Fibroblast of skin of scalp (primary cell): ENCODE measurements around the gene SRP72.

ENCODE experiments used
- DNase-seq: peaks from one replicate; pipeline ENCODE4 v3.0.0-alpha.2; 2013

SRP72 gene

DNA sequence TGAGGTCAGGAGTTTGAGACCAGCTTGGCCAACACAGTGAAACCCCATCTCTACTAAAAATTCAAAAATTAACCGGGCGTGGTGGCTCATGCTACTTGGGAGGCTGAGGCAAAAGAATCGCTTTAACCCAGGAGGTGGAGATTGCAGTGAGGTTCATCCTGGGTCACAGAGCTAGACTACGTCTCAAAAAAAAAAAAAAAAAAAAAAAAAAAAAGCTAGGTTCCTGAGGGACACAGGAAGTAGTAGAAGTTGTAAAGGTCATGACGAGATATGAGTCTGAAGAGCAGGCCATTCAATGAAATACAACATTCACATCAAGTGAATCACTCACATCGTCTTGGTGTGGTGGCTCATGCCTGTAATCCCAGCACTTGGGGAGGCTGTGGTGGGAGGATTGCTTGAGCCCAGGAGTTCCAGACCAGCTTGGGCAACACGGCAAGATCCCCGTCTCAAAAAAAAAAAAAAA lies 1.1 kb upstream of the SRP72 start:
- DNase-seq = peak; percentile 84

- no peak for DNase-seq
These were observed 520 bp upstream of the SRP72 start for GRCh38 chr4:56466910-56467283.

- no peak for DNase-seq
These were observed 643 bp downstream of the SRP72 start for GRCh38 chr4:56468097-56468422.

GRCh38 chr4:56469489-56470210 lies 2.2 kb downstream of the SRP72 start:
- no peak for DNase-seq

DNA sequence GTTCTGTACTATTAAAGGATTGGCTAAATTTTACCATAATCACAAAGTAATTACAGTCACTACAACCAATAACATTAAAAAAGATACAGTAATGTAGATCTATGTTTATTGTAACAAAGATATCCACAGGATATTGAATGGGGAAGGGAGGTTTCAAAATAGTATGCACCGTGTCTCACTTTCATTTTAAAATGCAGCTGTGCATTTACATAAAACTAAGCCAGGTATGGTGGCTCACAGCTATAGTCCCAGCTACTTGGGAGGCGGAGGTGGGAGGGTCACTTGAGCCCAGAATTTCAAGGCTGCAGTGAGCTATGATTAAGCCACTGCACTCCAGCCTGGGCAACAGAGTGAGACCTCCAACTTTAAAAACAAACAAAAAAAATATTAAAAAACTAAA lies 8.5 kb downstream of the SRP72 start:
- no peak for DNase-seq

DNA sequence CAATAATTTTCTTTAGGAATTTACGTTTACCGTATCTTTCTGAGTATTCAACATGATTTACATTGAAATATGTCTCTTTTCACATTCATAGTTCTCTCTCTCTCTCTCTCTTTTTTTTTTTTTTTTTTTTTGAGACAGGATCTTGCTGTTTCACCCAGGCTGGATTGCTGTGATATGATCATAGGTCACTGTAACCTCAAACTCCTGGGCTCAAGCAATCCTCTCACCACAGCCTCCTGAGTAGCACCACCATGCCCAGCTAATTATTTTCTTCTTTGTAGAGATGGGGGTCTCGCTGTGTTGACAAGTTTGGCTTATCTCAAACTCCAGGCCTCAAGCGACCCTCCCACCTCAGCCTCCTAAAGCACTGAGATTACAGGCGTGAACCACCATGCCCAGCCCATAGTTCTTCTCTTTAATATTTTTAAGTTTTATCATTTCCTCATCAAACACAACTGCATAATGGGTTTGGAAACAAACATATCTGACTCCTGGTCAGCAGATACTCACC lies 9.8 kb downstream of the SRP72 start:
- no peak for DNase-seq

- no peak for DNase-seq
These were observed 13.3 kb downstream of the SRP72 start for GRCh38 chr4:56480691-56481090.

GRCh38 chr4:56496241-56496640 lies 28.8 kb downstream of the SRP72 start:
- no peak for DNase-seq

- DNase-seq = peak; percentile 67
These were observed 38.1 kb downstream of the SRP72 start, which contains the start of gene ARL9 for GRCh38 chr4:56505269-56506130. TSS of gene ARL9 (plus strand) at chr4:56505791. CDS start at chr4:56505863, 72 bp downstream.

DNA sequence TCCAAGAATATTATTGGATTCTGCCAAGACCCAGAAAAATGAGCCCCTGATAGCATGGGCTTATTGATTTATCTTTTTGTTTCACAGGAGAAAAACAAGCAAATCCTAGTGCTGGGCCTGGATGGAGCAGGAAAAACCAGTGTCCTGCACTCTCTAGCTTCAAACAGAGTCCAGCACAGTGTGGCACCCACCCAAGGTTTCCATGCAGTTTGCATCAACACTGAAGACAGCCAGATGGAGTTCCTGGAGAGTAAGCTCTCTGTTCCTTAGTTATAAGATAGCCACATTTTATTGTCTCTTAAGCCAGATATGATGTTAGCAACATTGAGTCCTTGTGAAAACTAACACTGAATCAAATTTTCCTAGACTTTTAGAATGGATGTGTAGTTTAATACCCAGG lies 43.7 kb downstream of the SRP72 start:
- DNase-seq = no peak

- no peak for DNase-seq
These were observed 44.7 kb downstream of the SRP72 start for GRCh38 chr4:56512166-56512565.

DNA sequence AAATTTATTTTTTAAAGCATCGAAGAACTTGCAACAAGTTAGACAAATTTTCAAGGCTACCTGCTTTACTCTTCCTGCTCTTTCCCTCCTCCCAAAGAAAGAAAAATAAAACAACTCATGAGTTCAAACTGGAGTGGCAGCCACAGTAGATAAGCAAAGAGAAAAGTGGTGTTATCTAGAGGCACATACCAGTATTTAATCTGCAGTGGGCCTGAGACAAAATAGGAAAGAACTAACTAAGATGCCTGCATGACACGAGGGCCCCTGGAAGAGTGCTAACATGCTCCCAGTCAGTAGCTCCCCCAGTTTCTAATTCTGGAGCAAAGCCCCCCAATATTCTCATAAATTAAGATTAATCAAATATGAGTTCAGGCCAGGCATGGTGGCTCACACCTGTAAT lies 46.1 kb downstream of the SRP72 start:
- DNase-seq = no peak

DNA sequence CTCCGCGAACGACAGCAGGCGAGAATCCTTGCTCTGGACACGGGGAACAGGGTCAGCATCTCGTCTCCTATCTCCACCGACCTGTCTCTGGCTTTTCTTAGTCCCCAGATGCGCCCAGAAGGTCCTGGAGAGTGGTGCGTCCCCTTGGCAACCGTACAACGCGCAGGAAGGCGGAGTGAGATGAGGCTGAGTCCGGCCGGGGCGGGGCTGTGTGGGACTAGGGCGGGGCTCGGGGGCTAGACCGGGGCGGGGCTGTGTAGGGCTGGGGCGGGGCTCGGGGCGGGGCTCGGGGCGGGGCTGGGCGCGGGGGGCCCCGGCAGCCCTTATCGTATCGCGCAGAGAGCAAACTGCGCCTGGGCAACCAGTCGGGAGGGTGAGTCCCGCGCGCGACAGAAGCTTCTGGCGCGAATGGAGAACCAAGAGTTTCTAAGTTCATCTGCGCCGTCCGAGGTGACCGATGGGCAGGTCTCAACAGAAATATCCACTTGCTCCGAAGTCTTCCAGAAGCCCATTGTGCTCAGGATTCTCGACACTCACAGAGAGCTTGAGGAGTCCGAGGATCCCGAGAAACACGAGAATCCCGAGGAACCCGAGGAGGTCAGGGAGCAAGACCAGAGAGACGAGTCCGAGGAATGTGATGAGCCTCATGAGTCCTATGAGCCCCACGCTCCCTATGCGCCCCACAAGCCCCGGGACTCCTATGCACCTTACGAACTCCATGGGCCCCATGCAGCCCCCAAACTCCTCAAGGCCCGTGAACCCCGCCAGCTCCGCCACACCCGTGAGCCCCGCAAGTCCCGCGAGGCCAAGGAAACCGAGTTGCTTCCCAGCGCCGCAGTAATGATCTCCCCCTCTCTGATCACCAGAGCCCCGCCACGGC lies 63.1 kb downstream of the SRP72 start:
- DNase-seq = peak; percentile 82

DNA sequence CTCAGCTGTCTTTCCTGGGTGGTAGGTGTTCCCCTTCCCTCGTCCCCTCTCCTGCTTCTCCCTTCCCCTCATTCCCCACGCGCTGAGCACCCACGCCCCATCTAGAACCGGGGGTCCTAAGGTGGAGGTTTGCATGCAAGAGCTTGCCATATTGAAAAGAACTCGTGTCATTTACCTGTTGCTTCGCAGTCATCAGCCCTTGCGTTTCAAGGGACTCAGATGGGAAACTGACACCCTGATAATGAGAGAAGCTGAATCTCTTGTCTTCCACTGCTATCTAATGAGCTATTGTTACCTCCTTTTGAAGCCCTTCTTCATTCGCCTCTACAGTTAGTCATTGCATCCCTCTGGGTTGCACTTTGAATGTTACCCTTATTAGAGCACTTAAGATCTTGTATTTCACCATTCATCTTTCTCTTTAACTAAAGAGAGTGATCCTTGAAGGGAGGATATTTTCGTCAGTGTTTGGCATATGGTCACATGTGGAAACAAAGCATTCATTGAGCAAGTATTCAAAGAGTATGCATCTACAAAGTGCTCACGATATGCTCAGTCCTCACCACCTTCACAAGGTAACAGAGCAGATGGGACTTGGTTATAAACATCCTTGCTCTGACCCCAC lies 63.8 kb downstream of the SRP72 start:
- DNase-seq = no peak

GRCh38 chr4:56531823-56532222 lies 64.4 kb downstream of the SRP72 start:
- DNase-seq = no peak

- no peak for DNase-seq
These were observed 64.8 kb downstream of the SRP72 start for GRCh38 chr4:56532239-56532638.

- no peak for DNase-seq
These were observed 68.5 kb downstream of the SRP72 start for GRCh38 chr4:56535915-56536314.

- DNase-seq = no peak
These were observed 69.7 kb downstream of the SRP72 start for GRCh38 chr4:56537147-56537546.

- no peak for DNase-seq
These were observed 73.4 kb downstream of the SRP72 start for GRCh38 chr4:56540826-56541225.

DNA sequence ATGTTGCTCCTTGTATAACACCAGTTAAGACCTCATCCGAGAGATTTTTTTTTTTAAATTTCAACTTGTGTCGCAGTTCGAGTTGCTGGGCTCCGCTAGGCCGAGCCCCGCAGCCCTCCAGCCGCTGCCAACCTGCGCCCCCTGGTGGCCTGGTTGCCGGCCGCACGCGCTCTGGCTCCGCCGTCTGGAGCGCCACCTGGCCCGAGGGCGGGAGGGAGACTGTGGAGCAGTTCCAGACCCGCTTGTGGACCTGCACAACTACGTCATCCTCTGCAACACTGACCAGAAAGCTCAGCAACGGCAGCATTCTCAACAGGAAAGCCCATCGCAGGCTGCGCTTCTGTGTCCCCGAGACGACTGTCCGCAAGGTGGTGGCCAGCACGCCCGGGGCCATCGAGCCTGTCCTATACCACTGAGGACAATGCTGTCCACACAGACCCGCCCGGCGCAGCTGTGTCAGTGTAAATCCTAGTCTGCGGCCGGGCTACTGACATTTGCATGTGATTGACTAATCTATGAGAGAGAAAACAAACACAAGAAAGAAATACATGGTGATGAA lies 77.2 kb downstream of the SRP72 start:
- peak; percentile 69 for DNase-seq

DNA sequence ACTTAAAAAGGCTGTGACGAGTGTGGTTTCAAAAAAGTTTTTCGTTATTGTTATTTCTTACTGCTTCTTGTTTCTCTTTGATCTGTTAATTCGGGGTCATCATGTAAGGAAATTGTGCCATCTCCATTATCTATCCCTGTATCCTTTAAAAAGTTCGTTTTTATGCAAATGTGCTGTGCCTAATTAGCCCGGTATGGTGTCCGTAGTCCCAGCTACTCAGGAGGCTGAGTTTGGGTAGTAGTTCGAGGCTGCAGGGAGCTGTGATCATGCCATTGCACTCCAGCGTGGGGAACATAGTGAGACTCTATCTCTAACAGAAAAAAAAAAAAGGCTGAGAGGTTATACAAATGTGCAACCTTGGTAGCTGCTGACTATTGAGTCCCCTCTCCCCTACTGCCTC lies 83.2 kb downstream of the SRP72 start:
- DNase-seq = no peak

GRCh38 chr4:56551516-56551915 lies 84.1 kb downstream of the SRP72 start:
- no peak for DNase-seq
